ENCODE measurements around the gene ARTN. TPM values are rescaled to one million over a fixed set of nuclear protein-coding genes. Genes with fewer than 3 reads are reported as not detected.

ARTN gene
- polyA plus RNA-seq, 1 experiment: 0.39 TPM

DNA sequence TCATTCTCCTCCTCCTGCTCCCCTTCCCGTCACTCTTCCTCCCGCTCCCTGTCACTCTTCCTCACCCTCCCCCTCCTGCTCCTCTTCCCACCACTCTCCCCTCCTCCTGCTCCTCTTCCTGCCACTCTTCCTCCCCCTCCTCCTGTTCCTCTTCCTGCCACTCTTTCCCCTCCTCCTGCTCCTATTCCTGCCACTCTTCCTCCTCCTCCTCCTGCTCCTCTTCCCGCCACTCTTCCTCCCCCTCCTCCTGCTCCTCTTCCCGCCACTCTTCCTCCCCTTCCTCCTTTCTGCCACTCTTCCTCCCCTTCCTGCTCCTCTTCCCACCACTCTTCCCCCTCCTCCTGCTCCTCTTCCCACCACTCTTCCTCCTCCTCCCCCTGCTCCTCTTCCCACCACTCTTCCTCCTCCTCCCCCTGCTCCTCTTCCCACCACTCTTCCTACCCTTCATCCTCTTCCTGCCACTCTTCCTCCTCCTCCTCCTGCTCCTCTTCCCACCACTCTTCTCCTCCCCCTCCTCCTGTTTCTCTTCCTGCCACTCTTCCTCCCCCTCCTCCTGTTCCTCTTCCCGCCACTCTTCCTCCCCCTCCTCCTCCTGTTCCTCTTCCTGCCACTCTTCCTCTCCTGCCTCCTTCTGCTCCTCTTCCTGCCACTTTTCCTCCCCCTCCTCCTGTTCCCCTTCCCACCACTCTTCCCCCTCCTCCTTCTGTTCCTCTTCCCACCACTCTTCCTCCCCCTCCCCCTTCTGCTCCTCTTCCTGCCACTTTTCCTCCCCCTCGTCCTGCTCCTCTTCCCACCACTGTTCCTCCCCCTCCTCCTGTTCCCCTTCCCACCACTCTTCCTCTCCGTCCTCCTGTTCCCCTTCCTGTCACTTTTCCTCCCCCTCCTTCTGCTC, 28.7 kb upstream of the ARTN start:
- H3K4me3 ChIP-seq (ENCODE audit: low read depth, low read length): no peak overlapping the region
- TF ChIP-seq, protein P1, sequence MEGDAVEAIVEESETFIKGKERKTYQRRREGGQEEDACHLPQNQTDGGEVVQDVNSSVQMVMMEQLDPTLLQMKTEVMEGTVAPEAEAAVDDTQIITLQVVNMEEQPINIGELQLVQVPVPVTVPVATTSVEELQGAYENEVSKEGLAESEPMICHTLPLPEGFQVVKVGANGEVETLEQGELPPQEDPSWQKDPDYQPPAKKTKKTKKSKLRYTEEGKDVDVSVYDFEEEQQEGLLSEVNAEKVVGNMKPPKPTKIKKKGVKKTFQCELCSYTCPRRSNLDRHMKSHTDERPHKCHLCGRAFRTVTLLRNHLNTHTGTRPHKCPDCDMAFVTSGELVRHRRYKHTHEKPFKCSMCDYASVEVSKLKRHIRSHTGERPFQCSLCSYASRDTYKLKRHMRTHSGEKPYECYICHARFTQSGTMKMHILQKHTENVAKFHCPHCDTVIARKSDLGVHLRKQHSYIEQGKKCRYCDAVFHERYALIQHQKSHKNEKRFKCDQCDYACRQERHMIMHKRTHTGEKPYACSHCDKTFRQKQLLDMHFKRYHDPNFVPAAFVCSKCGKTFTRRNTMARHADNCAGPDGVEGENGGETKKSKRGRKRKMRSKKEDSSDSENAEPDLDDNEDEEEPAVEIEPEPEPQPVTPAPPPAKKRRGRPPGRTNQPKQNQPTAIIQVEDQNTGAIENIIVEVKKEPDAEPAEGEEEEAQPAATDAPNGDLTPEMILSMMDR (IDR thresholded peaks at IDR 0.05; ENCODE audit: insufficient read depth, low read depth, low read length): no peak
- DNase-seq (ENCODE audit: low read depth): no peak
- H3K36me3 ChIP-seq (ENCODE audit: control insufficient read depth, insufficient read depth, low read length): peaks cover 2% of the 10 kb centered on the region; the same call in 1 of the 2 replicates
- CTCF ChIA-PET: no interaction called here
- POLR2A ChIA-PET: no interaction called here
- H3K27me3 ChIP-seq (ENCODE audit: control insufficient read depth, insufficient read depth, low read length): no peaks in the 10 kb centered on the region

DNA sequence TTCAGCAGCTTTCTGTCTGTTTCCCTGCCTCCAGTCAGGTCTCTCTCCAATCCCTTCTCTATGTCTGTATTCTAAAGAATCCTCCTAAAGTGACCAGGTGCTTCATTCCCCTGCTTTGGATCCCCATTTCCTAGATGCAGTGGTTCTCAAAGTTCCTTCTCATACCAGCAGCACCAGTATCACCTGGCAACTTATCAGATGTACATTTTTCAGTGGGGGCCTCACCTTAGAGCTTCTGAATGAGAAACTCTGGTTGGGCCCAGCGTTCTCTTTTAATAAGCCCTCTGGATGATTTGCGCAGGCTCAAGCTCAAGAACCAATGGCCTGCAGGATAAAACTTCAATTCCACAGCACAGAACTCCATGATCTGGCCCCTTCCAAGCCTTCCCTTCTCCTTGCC, 25.4 kb upstream of the ARTN start:
- Histone ChIP-seq H3K4me3 (ENCODE audit: low read depth, low read length) (no peak overlapping the region), H3K36me3 (ENCODE audit: control insufficient read depth, insufficient read depth, low read length) (no peaks in the 10 kb centered on the region), H3K27me3 (ENCODE audit: control insufficient read depth, insufficient read depth, low read length) (no peaks in the 10 kb centered on the region)
- TF ChIP-seq, protein P1 (IDR thresholded peaks at IDR 0.05; ENCODE audit: insufficient read depth, low read depth, low read length): no peak
- POLR2A ChIA-PET: interaction anchor here (0.5 kb wide), 1 partner anchor 133 kb away, joined by 3 read pairs; no protein-coding TSS in a partner anchor
- CTCF ChIA-PET: interaction anchor here (3.2 kb wide), 1 partner anchor 26 kb away, joined by 12 read pairs; the partner anchor contains the start of gene ARTN
- no peak for DNase-seq (ENCODE audit: low read depth)

DNA sequence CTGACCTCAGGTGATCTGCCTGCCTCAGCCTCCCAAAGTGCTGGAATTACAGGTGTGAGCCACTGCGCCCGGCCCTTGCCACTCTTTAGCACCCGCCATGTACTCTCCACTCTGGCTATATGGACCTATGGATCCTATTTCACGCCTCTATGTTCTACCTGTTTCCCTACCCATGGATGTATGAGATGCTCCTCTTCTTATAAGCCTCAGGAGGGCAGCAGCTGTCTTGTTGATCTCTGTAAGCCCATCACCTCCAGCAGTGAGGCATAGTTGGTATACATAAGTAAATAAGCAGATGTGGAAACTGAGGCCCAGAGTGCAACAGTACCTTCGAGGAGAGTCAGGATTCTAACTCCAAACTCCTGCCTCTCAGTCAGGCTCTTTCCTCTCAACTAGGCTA, 24.7 kb upstream of the ARTN start:
- TF ChIP-seq, protein P1 (IDR thresholded peaks at IDR 0.05; ENCODE audit: insufficient read depth, low read depth, low read length): no peak
- CTCF ChIA-PET: interaction anchor here (3.2 kb wide), 1 partner anchor 26 kb away, joined by 12 read pairs; the partner anchor contains the start of gene ARTN
- no peaks in the 10 kb centered on the region for H3K27me3 ChIP-seq (ENCODE audit: control insufficient read depth, insufficient read depth, low read length)

GRCh38 chr1:43910343-43910742, 23.3 kb upstream of the ARTN start:
- H3K27me3 ChIP-seq (ENCODE audit: control insufficient read depth, insufficient read depth, low read length): no peaks in the 10 kb centered on the region
- DNase-seq (ENCODE audit: low read depth): no peak
- CTCF ChIA-PET: interaction anchor here (1.0 kb wide), 1 partner anchor 11 kb away, joined by 3 read pairs; no protein-coding TSS in a partner anchor
- POLR2A ChIA-PET: no interaction called here
- H3K4me3 ChIP-seq (ENCODE audit: low read depth, low read length): no peak overlapping the region
- TF ChIP-seq, protein P1 (IDR thresholded peaks at IDR 0.05; ENCODE audit: insufficient read depth, low read depth, low read length): no peak
- no peaks in the 10 kb centered on the region for H3K36me3 ChIP-seq (ENCODE audit: control insufficient read depth, insufficient read depth, low read length)

More for the DNA sequence above, 24.7 kb upstream of the ARTN start:
- Histone ChIP-seq H3K36me3 (ENCODE audit: control insufficient read depth, insufficient read depth, low read length) (no peaks in the 10 kb centered on the region), H3K4me3 (ENCODE audit: low read depth, low read length) (no peak overlapping the region)
- no peak for DNase-seq (ENCODE audit: low read depth)
- POLR2A ChIA-PET: no interaction called here

GRCh38 chr1:43912607-43913006, 21.0 kb upstream of the ARTN start:
- TF ChIP-seq, protein P1 (IDR thresholded peaks at IDR 0.05; ENCODE audit: insufficient read depth, low read depth, low read length): no peak
- ChIA-PET CTCF (interaction anchor here (0.6 to 3.6 kb wide), 9 partner anchors 9 to 149 kb away, joined by 3 to 30 read pairs (median 3); partner anchors contain the start of gene ARTN), POLR2A (no interaction called here)
- DNase-seq (ENCODE audit: low read depth): peak; percentile 47
- H3K27me3 ChIP-seq (ENCODE audit: control insufficient read depth, insufficient read depth, low read length): no peaks in the 10 kb centered on the region
- H3K36me3 ChIP-seq (ENCODE audit: control insufficient read depth, insufficient read depth, low read length): no peaks in the 10 kb centered on the region
- no peak overlapping the region for H3K4me3 ChIP-seq (ENCODE audit: low read depth, low read length)
